Stimulated activated CD4-positive, alpha-beta T cell treated with anti-CD3 and anti-CD28 coated beads, Interleukin-4, amount 100 ng/mL, for 1 hour (primary cell): ENCODE results near the gene IGFBPL1.

Source experiments
- DNase-seq: peaks from one replicate; pipeline ENCODE4 v3.0.0-alpha.2; 2020

The IGFBPL1 gene

GRCh38 chr9:38375572-38375963 is 48.7 kb downstream of the IGFBPL1 start:
- DNase-seq = no peak

GRCh38 chr9:38374847-38375571 is 49.2 kb downstream of the IGFBPL1 start:
- no peak for DNase-seq

GRCh38 chr9:38373679-38374078 is 50.6 kb downstream of the IGFBPL1 start:
- DNase-seq = no peak

- no peak for DNase-seq
Observed at GRCh38 chr9:38372762-38373619, 51.3 kb downstream of the IGFBPL1 start.

- no peak for DNase-seq
Observed at GRCh38 chr9:38371495-38371894, 52.8 kb downstream of the IGFBPL1 start.

GRCh38 chr9:38370176-38370575 is 54.1 kb downstream of the IGFBPL1 start:
- DNase-seq = no peak

- no peak for DNase-seq
Observed at GRCh38 chr9:38368731-38369130, 55.5 kb downstream of the IGFBPL1 start.

- no peak for DNase-seq
Observed at GRCh38 chr9:38367898-38368297, 56.4 kb downstream of the IGFBPL1 start.

- no peak for DNase-seq
Observed at GRCh38 chr9:38363589-38363925, 60.7 kb downstream of the IGFBPL1 start.

- DNase-seq = no peak
Observed at GRCh38 chr9:38362852-38363588, 61.2 kb downstream of the IGFBPL1 start.

GRCh38 chr9:38361473-38361850 is 62.8 kb downstream of the IGFBPL1 start:
- DNase-seq = no peak

GRCh38 chr9:38360839-38361472 is 63.3 kb downstream of the IGFBPL1 start:
- no peak for DNase-seq

- no peak for DNase-seq
Observed at GRCh38 chr9:38359689-38360385, 64.4 kb downstream of the IGFBPL1 start.

GRCh38 chr9:38359297-38359653 is 65.0 kb downstream of the IGFBPL1 start:
- DNase-seq = no peak

- no peak for DNase-seq
Observed at GRCh38 chr9:38358390-38359296, 65.6 kb downstream of the IGFBPL1 start.

- no peak for DNase-seq
Observed at GRCh38 chr9:38357350-38358114, 66.7 kb downstream of the IGFBPL1 start.

GRCh38 chr9:38356851-38357250 is 67.4 kb downstream of the IGFBPL1 start:
- no peak for DNase-seq
